IMR-90 (cell line): ENCODE measurements around the gene PPP1R1C. TPM values are rescaled to one million over a fixed set of nuclear protein-coding genes. Genes with fewer than 3 reads are reported as not detected.

Experiments
- ATAC-seq: fragments of 200-7000 bp; cut with Tn5 transposase; 2 replicates; pipeline ENCODE4 v1.9.1; 2020; ENCODE audit warnings: low read depth, mild to moderate bottlenecking, moderate library complexity
- BruUV-seq: library from RNA; stranded (reverse); fragments of 400-500 nt; replicated peaks from 2 replicates; lab custom pipeline; 2021; lab: Mats Ljungman, UMichigan
- CTCF ChIA-PET: fragments of 300-600 bp; formaldehyde crosslinking; extraction: SDS; loops from one replicate; lab custom pipeline; 2021; ENCODE audit warnings: antibody characterized with exemption; lab: Yijun Ruan, JAX
- POLR2A ChIA-PET: fragments of 300-600 bp; sonication (Branson Sonifier 250); formaldehyde crosslinking; loops from one replicate; lab custom pipeline; 2022; ENCODE audit warnings: antibody characterized with exemption; ENCODE audit not compliant: unreplicated experiment; lab: Charles Lee
- DNase-seq: peaks from one replicate; pipeline ENCODE4 v3.0.0; 2013
- H2AFZ ChIP-seq: replicated peaks from 2 replicates; pipeline ENCODE3; 2013; ENCODE audit warnings: low read length, mild to moderate bottlenecking; ENCODE audit not compliant: poor library complexity
- H2AK5ac ChIP-seq: 2 replicates; pipeline ENCODE4 v1.6.1; 2013; ENCODE audit warnings: low read depth, low read length, inconsistent platforms
- H2AK9ac ChIP-seq: replicated peaks from 2 replicates; pipeline ENCODE3; 2013; ENCODE audit warnings: mild to moderate bottlenecking, low read depth, low read length, moderate library complexity; ENCODE audit not compliant: poor library complexity
- H2BK120ac ChIP-seq: 2 replicates; pipeline ENCODE4 v1.6.1; 2013; ENCODE audit warnings: low read depth, low read length, inconsistent platforms
- H2BK15ac ChIP-seq: 3 replicates; pipeline ENCODE4 v1.6.1; 2013; ENCODE audit warnings: low read depth, low read length, inconsistent platforms
- H2BK20ac ChIP-seq: 2 replicates; pipeline ENCODE4 v1.6.1; 2013; ENCODE audit warnings: low read depth, mild to moderate bottlenecking, inconsistent platforms, low read length, moderate library complexity
- H2BK5ac ChIP-seq: 2 replicates; pipeline ENCODE4 v1.6.1; 2013; ENCODE audit warnings: mild to moderate bottlenecking, low read depth, low read length, inconsistent platforms; ENCODE audit not compliant: poor library complexity, severe bottlenecking
- H3K14ac ChIP-seq: replicated peaks from 2 replicates; pipeline ENCODE4 v1.6.1; 2013; ENCODE audit warnings: low read depth, low read length, inconsistent platforms
- H3K18ac ChIP-seq: 2 replicates; pipeline ENCODE4 v1.6.1; 2013; ENCODE audit warnings: low read depth, low read length, control low read depth
- H3K23ac ChIP-seq: 2 replicates; pipeline ENCODE4 v1.6.1; 2013; ENCODE audit warnings: low read depth, low read length, inconsistent platforms
- H3K27ac ChIP-seq: 2 replicates; pipeline ENCODE4 v1.5.1; 2013; ENCODE audit warnings: mild to moderate bottlenecking, control low read depth, low read length; ENCODE audit not compliant: insufficient read depth
- H3K27me3 ChIP-seq: 2 replicates; pipeline ENCODE4 v1.6.1; 2013; ENCODE audit warnings: low read length; ENCODE audit not compliant: control insufficient read depth, insufficient read depth
- H3K36me3 ChIP-seq: 2 replicates; pipeline ENCODE4 v1.6.1; 2013; ENCODE audit warnings: low read length, mixed read lengths; ENCODE audit not compliant: control insufficient read depth, insufficient read depth
- H3K4ac ChIP-seq: 2 replicates; pipeline ENCODE4 v1.6.1; 2013; ENCODE audit warnings: low read depth, low read length, inconsistent platforms
- H3K4me1 ChIP-seq: 2 replicates; pipeline ENCODE4 v1.6.1; 2013; ENCODE audit warnings: low read length, mixed read lengths; ENCODE audit not compliant: control insufficient read depth, insufficient read depth
- H3K4me2 ChIP-seq: 2 replicates; pipeline ENCODE4 v1.6.1; 2013; ENCODE audit warnings: low read depth, mild to moderate bottlenecking, control low read depth, low read length, moderate library complexity
- H3K4me3 ChIP-seq: 2 replicates; pipeline ENCODE4 v1.5.1; 2013; ENCODE audit warnings: low read depth, mild to moderate bottlenecking, control low read depth, low read length, moderate library complexity; ENCODE audit not compliant: insufficient read depth
- H3K56ac ChIP-seq: 2 replicates; pipeline ENCODE4 v1.6.1; 2013; ENCODE audit warnings: low read length, inconsistent platforms; ENCODE audit not compliant: insufficient read depth; ENCODE audit errors: extremely low read depth
- H3K79me1 ChIP-seq, 2 experiments: 2 replicates each; pipeline ENCODE4 v1.6.1; 2013; ENCODE audit warnings: low read length in 2 of 2, inconsistent platforms in 1 of 2, low read depth in 1 of 2
- H3K9ac ChIP-seq: 2 replicates; pipeline ENCODE4 v1.6.1; 2013; ENCODE audit warnings: low read depth, low read length, control low read depth
- H3K9me1 ChIP-seq: 2 replicates; pipeline ENCODE4 v1.6.1; 2013; ENCODE audit warnings: low read length, inconsistent platforms; ENCODE audit not compliant: insufficient read depth
- H3K9me3 ChIP-seq: 2 replicates; pipeline ENCODE4 v1.6.1; 2013; ENCODE audit warnings: low read length; ENCODE audit not compliant: control insufficient read depth, insufficient read depth
- H4K20me1 ChIP-seq: 2 replicates; pipeline ENCODE4 v1.6.1; 2013; ENCODE audit warnings: low read length, inconsistent platforms; ENCODE audit not compliant: insufficient read depth
- H4K5ac ChIP-seq: 2 replicates; pipeline ENCODE4 v1.6.1; 2013; ENCODE audit warnings: mild to moderate bottlenecking, low read depth, low read length, control low read depth
- H4K8ac ChIP-seq, 2 experiments: 2 replicates each; pipeline ENCODE4 v1.6.1; 2013; ENCODE audit warnings: low read depth in 2 of 2, low read length in 2 of 2, control low read depth in 1 of 2, inconsistent platforms in 1 of 2
- H4K91ac ChIP-seq: 2 replicates; pipeline ENCODE4 v1.6.1; 2013; ENCODE audit warnings: low read depth, low read length, inconsistent platforms; ENCODE audit not compliant: insufficient read depth
- CEBPB ChIP-seq: IDR thresholded peaks from 2 replicates; pipeline ENCODE4 v1.6.1; 2012; ENCODE audit warnings: low read depth, low read length, improper control_type of control experiment
- WGBS, 2 experiments: methylation state at CpG; one replicate each; pipeline versions ENCODE4 v1.1.5 to v1.1.7; 2013; ENCODE audit warnings: missing lambda C conversion rate in 2 of 2; ENCODE audit not compliant: insufficient read length in 1 of 2; ENCODE audit errors: extremely low coverage in 2 of 2; 5-methylcytosine and 5-hydroxymethylcytosine counted together
- dilution Hi-C: fragments of 300-500 bp; cut with HindIII; formaldehyde crosslinking; loops from one replicate; pipeline ENCODE4 v1.14.3; 2018; ENCODE audit warnings: low sequenced_read_pairs; ENCODE audit not compliant: unreplicated experiment
- in situ Hi-C: fragments of 300-500 bp; cut with MboI; formaldehyde crosslinking; loops from 3 replicates; pipeline ENCODE4 v1.14.3; 2019; ENCODE audit warnings: low sequenced_read_pairs, inconsistent platforms, mixed read lengths
- intact Hi-C: fragments of 100-400 bp; cut with micrococcal nuclease; formaldehyde crosslinking; loops from 2 replicates; pipeline ENCODE4 v1.10.0; 2022
- polyA plus RNA-seq, 3 experiments: library from polyadenylated mRNA; depleted of rRNA; stranded (reverse); fragments of >200 nt; gene quantifications; 2 replicates each; pipeline ENCODE4 v1.2.3, GENCODE V29; 2012; ENCODE audit warnings: low replicate concordance in 1 of 3
- total RNA-seq: library from RNA; depleted of rRNA; stranded (reverse); fragments of >200 nt; gene quantifications from 2 replicates; pipeline ENCODE4 v1.2.3, GENCODE V29; 2012

Gene PPP1R1C
- total and polyA plus RNA-seq, 2 of the 4 experiments (the other 2 are of a cell fraction): 0.10 to 0.36 TPM

DNA sequence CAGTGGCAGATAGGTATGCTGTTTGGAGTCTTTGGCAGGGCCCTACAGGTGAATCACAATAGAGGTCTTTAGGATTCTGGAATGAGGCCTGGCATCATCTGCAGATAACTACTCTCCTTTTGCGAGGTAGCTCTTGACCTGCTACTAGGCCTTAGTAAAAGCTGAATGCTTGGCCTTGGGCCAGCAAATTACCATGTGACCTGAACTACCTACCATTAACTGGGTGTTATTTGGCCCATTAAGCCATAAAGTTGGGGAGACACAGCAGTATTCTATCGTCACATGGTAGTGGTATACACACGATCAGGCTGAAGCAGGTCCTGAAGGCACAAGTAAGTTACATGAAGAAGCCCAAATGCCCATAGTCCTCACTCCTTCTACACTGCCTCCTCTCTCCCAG, 178.2 kb downstream of the PPP1R1C start:
- CTCF ChIA-PET: no interaction called here

More for the DNA sequence above, 178.2 kb downstream of the PPP1R1C start:
- Histone ChIP-seq H3K4me3 (no peak overlapping the region), H2AFZ (no peak overlapping the region), H3K4me1 (no peaks in the 10 kb centered on the region), H2BK20ac (no peak overlapping the region), H4K5ac (no peak overlapping the region), H2BK15ac (no peak overlapping the region), H3K36me3 (no peaks in the 10 kb centered on the region), H3K14ac (no peak overlapping the region), H3K27me3 (no peaks in the 10 kb centered on the region), H3K4me2 (no peak overlapping the region), H3K9me3 (no peaks in the 10 kb centered on the region), H3K79me1 (no peaks in the 10 kb centered on the region), H2BK120ac (no peak overlapping the region), H3K9me1 (no peaks in the 10 kb centered on the region; the same call in 1 of the 2 replicates), H3K23ac (no peak overlapping the region), H4K20me1 (no peaks in the 10 kb centered on the region), H2BK5ac (no peak overlapping the region), H2AK5ac (no peak overlapping the region), H3K56ac (no peak overlapping the region), H4K91ac (no peak overlapping the region), H3K27ac (no peak overlapping the region), H3K4ac (no peak overlapping the region), H4K8ac (no peak overlapping the region), H2AK9ac (no peak overlapping the region), H3K9ac (no peak overlapping the region), H3K18ac (no peak overlapping the region)
- no CpG with 5 or more reads among the region's 3 CpGs for WGBS, 2 experiments
- DNase-seq (no peak), ATAC-seq (no peak)
- in situ Hi-C loops (no loop called here), dilution Hi-C loops (no loop called here), intact Hi-C loops (no loop called here)
- TF ChIP-seq CEBPB: no peak
- POLR2A ChIA-PET: no interaction called here
- no TSS peak for BruUV-seq
